NCI-H1694 (cell line): Measurements from ENCODE around the gene PLA2G4D.

Experiments used
- DNase-seq: peaks from one replicate; lab custom pipeline; 2025; lab: John Stamatoyannopoulos, UW

PLA2G4D gene

GRCh38 chr15:42090370-42090769, 4.0 kb downstream of the PLA2G4D start:
- no peak for DNase-seq

GRCh38 chr15:42089942-42090341, 4.4 kb downstream of the PLA2G4D start:
- no peak for DNase-seq

- no peak for DNase-seq
These were observed 5.3 kb downstream of the PLA2G4D start for GRCh38 chr15:42088801-42089640.

GRCh38 chr15:42087926-42088800, 6.2 kb downstream of the PLA2G4D start:
- DNase-seq: no peak

- no peak for DNase-seq
These were observed 6.9 kb downstream of the PLA2G4D start for GRCh38 chr15:42087460-42087859.

- no peak for DNase-seq
These were observed 8.6 kb downstream of the PLA2G4D start for GRCh38 chr15:42085721-42086120.

GRCh38 chr15:42085236-42085605, 9.1 kb downstream of the PLA2G4D start:
- no peak for DNase-seq

GRCh38 chr15:42084465-42085235, 9.7 kb downstream of the PLA2G4D start:
- no peak for DNase-seq

- DNase-seq: no peak
These were observed 10.4 kb downstream of the PLA2G4D start for GRCh38 chr15:42083916-42084315.

GRCh38 chr15:42083605-42083908, 10.8 kb downstream of the PLA2G4D start:
- no peak for DNase-seq

GRCh38 chr15:42082823-42083604, 11.3 kb downstream of the PLA2G4D start:
- DNase-seq: no peak

- DNase-seq: no peak
These were observed 12.2 kb downstream of the PLA2G4D start for GRCh38 chr15:42082141-42082540.

- no peak for DNase-seq
These were observed 13.2 kb downstream of the PLA2G4D start for GRCh38 chr15:42080919-42081830.

- no peak for DNase-seq
These were observed 14.0 kb downstream of the PLA2G4D start for GRCh38 chr15:42080186-42080918.

GRCh38 chr15:42079401-42079908, 14.9 kb downstream of the PLA2G4D start:
- no peak for DNase-seq

- DNase-seq: no peak
These were observed 15.5 kb downstream of the PLA2G4D start for GRCh38 chr15:42078903-42079302.

- no peak for DNase-seq
These were observed 16.7 kb downstream of the PLA2G4D start for GRCh38 chr15:42077689-42078088.

- DNase-seq: no peak
These were observed 20.9 kb downstream of the PLA2G4D start for GRCh38 chr15:42073418-42073817.

GRCh38 chr15:42072141-42072685, 22.1 kb downstream of the PLA2G4D start:
- DNase-seq: no peak
